ENCODE results near the gene CHD2.

DNA sequence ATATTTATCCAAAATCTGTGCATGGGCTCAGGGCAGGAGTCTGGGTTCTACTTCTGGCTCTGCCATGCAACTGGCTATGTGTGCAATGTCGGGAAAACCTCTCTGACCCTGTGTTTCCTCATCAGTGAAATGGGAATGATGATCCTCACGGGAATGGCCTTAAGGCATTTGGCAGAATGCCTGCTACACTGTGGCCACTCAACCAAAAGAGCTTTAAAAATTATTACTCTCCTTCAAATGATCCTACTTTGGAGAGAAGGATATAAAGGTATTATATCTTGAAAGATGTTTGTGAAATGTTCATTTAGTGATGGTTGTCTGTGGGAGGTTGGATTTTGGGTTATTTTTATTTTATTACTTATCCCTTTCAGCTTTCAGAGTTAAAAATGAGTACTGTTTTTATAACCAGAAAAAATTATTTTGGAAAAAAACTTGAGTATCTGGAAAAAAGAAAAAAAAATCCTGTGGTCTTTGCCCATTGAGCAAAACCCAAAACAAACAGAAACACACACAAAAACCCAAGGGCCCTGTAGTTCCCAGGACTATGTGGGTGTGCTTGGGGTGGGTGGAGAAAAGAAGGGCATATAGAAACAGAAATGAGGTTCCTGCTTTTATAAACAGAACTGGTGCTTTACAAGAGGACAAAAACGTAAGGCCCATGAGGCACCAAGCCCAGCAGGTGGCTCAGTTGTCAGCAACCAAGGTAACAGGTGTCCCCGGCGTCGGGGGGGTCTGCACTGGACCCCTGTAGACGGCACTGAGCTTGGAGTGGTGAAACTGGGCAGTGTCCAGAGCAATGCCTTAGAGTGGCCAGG, 166.9 kb downstream of the CHD2 start:
- TF ChIP-seq POLR2A (IDR thresholded peaks at IDR 0.05) (no peak), POLR2AphosphoS5 (IDR thresholded peaks at IDR 0.05) (no peak), CTCF (IDR thresholded peaks at IDR 0.05) (no peak)
